Ishikawa (cell line): ENCODE measurements around the gene TAP1.

Experiments
- CEBPB ChIP-seq: IDR thresholded peaks from 2 replicates; pipeline ENCODE4 v1.6.1; 2012
- CREB1 ChIP-seq: IDR thresholded peaks from 2 replicates; pipeline ENCODE4 v1.6.1; 2012; ENCODE audit warnings: low read depth
- TCF12 ChIP-seq: IDR thresholded peaks from 2 replicates; pipeline ENCODE4 v1.6.1; 2012; ENCODE audit warnings: low read depth
- TEAD4 ChIP-seq: IDR thresholded peaks from 2 replicates; pipeline ENCODE4 v1.6.1; 2012
- YY1 ChIP-seq: IDR thresholded peaks from 2 replicates; pipeline ENCODE4 v1.6.1; 2012; ENCODE audit warnings: low read depth
- ZBTB7A ChIP-seq: IDR thresholded peaks from 2 replicates; pipeline ENCODE4 v1.6.1; 2012; ENCODE audit warnings: low read depth
- TF ChIP-seq, protein P1 (sequence below): IDR thresholded peaks from 2 replicates; pipeline ENCODE4 v1.6.1; 2012
- TF ChIP-seq, protein P2 (sequence below): IDR thresholded peaks from 2 replicates; pipeline ENCODE4 v1.6.1; 2012; ENCODE audit warnings: low read depth, mild to moderate bottlenecking

- TF ChIP-seq TCF12 (no peak), TEAD4 (no peak), ZBTB7A (no peak), CREB1 (no peak), YY1 (no peak), CEBPB (no peak)
- TF ChIP-seq, protein P1, sequence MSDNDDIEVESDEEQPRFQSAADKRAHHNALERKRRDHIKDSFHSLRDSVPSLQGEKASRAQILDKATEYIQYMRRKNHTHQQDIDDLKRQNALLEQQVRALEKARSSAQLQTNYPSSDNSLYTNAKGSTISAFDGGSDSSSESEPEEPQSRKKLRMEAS: no peak
- TF ChIP-seq, protein P2, sequence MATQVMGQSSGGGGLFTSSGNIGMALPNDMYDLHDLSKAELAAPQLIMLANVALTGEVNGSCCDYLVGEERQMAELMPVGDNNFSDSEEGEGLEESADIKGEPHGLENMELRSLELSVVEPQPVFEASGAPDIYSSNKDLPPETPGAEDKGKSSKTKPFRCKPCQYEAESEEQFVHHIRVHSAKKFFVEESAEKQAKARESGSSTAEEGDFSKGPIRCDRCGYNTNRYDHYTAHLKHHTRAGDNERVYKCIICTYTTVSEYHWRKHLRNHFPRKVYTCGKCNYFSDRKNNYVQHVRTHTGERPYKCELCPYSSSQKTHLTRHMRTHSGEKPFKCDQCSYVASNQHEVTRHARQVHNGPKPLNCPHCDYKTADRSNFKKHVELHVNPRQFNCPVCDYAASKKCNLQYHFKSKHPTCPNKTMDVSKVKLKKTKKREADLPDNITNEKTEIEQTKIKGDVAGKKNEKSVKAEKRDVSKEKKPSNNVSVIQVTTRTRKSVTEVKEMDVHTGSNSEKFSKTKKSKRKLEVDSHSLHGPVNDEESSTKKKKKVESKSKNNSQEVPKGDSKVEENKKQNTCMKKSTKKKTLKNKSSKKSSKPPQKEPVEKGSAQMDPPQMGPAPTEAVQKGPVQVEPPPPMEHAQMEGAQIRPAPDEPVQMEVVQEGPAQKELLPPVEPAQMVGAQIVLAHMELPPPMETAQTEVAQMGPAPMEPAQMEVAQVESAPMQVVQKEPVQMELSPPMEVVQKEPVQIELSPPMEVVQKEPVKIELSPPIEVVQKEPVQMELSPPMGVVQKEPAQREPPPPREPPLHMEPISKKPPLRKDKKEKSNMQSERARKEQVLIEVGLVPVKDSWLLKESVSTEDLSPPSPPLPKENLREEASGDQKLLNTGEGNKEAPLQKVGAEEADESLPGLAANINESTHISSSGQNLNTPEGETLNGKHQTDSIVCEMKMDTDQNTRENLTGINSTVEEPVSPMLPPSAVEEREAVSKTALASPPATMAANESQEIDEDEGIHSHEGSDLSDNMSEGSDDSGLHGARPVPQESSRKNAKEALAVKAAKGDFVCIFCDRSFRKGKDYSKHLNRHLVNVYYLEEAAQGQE: no peak
Measured at GRCh38 chr6:32847795-32848194, 5.7 kb downstream of the TAP1 start.
